Stimulated activated CD4-positive, alpha-beta T cell treated with anti-CD3 and anti-CD28 coated beads, Interleukin-2, amount 100 ng/mL, for 48 hours (primary cell): ENCODE measurements around the gene COX7B2.

Experiments used
- DNase-seq, 2 donors: peaks; one replicate each; pipeline ENCODE4 v3.0.0-alpha.2; 2020

Gene COX7B2

GRCh38 chr4:46886711-46887110 lies 22.3 kb downstream of the COX7B2 start:
- no peak for DNase-seq

DNA sequence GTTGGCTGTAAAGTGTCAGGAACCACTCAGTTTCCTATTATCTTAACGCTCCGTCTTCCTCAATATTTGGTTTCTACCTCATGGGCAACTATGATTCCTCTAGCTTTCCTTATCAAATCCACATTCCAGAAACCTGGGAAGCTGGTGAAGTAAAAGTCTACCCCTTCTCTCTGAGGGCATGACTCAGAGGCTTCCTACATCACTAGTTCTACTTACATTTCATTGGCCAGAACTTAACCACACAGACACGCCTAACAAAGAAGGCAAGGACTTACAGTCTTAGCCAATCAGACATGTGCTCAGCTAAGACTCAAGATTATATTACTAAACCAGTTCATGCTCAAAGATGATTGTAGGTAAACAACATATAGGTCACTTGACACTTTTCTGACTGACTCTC lies 30.4 kb downstream of the COX7B2 start:
- DNase-seq: no peak

DNA sequence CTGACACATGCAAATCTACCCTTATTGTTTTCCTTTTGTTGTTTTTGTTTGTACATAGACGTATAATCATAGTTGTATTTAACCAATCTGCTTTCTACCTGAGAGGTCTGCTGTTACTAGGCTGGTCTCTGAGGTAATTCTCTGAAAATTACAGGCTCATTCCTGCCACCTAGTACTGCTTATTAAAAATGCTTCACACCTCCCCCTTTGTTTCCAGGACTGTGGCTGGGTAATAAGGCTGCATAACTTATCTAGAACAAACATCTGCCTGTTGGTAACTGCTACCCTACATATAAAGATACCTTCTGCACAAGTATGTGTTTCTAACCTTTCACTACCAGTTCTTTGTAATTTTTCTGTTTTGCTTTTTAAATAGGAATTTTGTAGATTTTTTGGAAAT lies 34.2 kb downstream of the COX7B2 start:
- DNase-seq: no peak

DNA sequence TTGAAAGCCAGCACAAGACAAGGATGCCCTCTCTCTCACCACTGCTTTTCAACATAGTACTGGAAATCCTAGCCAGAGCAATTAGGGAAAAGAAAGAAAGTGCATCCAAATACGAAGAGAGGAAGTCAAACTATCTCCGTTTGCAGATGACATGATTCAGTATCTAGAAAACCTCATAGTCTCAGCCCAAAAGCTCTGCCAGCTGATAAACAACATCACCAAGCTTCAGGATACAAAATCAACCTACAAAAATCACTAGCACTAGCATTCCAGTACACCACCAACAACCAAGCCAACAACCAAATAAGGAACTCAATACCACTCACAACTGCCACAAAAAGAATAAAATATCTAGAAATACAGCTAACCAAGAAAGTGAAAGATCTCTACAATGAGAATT lies 38.6 kb downstream of the COX7B2 start:
- DNase-seq: no peak

GRCh38 chr4:46856333-46856732 lies 52.7 kb downstream of the COX7B2 start:
- no peak for DNase-seq

- no peak for DNase-seq
Measured at GRCh38 chr4:46852800-46853199, 56.2 kb downstream of the COX7B2 start.

DNA sequence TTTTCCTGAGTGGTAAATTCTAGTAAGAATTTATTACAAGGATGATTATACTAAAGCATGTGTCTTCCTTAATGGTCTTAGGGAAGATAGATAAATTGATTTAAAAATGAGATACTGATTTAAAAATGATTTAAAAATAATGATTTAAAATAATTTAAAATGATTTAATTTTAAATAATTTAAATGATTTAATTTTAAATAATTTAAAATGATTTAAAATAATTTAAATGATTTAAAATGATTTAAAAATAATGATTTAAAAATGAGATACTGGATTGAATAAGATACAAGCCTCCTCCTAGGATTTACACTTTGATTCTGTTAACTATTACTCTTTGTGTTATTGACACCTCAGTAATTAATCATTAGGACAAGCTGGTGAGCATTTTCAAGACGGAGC lies 59.0 kb downstream of the COX7B2 start:
- no peak for DNase-seq

DNA sequence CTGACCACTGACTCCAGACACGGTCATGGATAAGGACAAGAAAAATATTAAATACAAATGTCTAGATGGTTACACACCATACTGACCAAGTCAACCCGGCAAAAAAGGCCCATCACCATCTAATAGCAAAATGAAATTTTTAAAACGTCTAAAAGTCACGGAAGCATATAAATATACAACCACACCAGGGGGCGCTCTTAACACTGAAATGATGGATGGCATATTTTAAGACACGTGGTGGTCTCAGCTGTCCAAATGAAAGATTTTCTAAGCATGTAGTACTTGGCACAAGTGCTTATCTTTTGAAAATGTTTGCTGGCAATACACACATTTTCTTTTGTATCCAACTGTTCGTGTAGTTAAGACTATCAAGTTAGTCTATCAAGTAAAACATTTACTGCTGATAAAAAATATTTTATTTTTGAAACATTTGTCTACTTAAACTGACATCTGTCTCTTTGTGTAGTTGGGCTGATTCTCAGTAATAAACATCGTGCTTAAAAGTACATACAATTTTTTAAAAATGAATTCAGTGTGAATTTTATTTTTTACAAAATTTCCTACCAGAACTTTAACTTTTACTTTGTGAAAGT lies 64.6 kb downstream of the COX7B2 start:
- peak; percentile 50 to 56 for DNase-seq

GRCh38 chr4:46839128-46839527 lies 69.9 kb downstream of the COX7B2 start:
- no peak for DNase-seq

GRCh38 chr4:46837639-46838038 lies 71.4 kb downstream of the COX7B2 start:
- DNase-seq: no peak

GRCh38 chr4:46836584-46836983 lies 72.5 kb downstream of the COX7B2 start:
- no peak for DNase-seq

- DNase-seq: no peak
Measured at GRCh38 chr4:46830971-46831454, 78.0 kb downstream of the COX7B2 start.

- no peak for DNase-seq
Measured at GRCh38 chr4:46820154-46820553, 88.9 kb downstream of the COX7B2 start.

GRCh38 chr4:46819095-46819494 lies 90.0 kb downstream of the COX7B2 start:
- DNase-seq: no peak

DNA sequence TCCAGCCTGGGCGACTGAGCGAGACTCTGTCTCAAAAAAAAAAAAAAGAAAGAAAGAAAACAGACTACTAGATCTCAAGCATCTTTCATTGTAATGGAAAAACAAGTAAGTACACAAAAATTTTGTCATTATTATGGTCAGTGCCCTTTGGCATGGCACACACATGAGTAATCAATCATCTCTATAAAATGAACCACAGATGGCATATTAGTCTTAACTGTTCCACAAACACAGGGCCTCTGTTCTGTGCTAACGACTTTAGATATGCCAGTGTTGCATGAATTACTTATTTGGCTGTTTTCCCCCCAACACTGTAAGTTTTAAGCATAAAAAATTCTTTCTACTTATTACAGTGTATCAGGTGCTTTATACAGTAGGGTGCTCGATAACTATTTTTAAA lies 90.4 kb downstream of the COX7B2 start:
- no peak for DNase-seq

- no peak for DNase-seq
Measured at GRCh38 chr4:46817806-46818205, 91.2 kb downstream of the COX7B2 start.

GRCh38 chr4:46804781-46805413 lies 104.1 kb downstream of the COX7B2 start:
- DNase-seq: no peak

GRCh38 chr4:46793036-46793435 lies 116.0 kb downstream of the COX7B2 start:
- no peak for DNase-seq

DNA sequence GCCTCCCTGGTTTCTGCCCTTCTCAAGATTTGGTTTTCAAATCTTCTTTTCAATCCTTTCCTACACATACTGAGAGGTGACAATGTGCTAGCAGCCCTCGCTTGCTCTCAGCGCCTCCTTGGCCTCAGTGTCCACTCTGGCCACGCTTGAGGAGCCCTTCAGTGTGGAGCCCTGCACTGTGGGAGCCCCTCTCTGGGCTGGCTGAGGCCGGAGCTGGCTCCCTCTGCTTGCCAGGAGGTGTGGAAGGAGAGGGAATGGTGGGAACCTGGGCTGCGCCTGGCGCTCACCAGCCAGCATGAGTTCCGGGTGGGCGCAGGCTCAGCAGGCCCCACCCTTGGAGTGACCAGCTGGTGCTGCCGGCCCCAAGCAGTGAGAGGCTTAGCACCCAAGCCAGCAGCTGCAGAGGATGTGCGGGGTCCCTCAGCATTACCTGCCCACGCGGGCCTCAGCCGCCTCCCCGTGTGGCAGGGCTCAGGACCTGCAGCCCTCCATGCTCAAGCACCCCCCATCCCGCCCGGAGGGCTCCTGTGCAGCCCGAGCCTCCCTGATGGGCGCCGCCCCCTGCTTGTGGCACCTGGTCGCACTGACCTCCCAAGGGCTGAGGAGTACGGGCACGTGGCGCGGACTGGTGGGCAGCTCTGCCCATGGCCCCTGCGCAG lies 127.5 kb downstream of the COX7B2 start:
- DNase-seq: no peak

DNA sequence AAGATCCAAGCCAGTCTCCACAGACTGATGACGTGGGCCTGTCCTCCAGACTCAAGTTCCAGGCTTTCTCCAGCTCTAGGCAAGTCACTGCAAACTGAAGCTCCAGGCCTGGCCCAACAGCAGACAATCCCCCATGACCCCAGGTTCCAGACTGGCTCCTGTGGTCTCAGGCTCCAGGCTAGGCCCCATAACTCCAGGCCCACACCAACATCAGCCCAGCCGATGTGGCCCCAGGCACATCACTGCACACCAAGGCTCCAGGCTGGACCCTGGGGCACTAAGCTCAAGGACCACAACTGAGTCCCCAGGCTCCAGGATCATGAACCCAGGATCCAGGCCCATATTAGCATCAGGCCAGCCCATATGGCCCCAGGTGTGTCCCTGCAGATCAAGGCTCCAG lies 143.6 kb downstream of the COX7B2 start:
- no peak for DNase-seq

DNA sequence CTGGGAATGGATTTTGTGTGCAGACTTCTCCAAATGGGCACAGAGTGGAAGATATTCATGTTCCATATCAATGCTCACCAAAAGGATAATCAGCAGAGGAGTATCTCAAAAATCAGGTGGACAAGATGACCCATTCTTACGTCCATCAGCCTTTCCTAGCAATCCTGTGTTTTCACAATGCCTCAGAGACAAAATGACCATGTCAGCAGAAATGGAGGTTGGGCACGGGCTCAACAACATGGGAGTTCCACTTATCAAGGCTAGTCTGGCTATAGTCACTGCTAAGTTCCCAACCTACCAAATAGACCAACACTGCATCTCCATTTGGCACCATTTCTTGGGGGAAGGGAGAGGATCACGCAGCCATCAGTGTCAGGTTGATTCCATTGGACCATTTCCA lies 179.0 kb downstream of the COX7B2 start:
- DNase-seq: no peak

DNA sequence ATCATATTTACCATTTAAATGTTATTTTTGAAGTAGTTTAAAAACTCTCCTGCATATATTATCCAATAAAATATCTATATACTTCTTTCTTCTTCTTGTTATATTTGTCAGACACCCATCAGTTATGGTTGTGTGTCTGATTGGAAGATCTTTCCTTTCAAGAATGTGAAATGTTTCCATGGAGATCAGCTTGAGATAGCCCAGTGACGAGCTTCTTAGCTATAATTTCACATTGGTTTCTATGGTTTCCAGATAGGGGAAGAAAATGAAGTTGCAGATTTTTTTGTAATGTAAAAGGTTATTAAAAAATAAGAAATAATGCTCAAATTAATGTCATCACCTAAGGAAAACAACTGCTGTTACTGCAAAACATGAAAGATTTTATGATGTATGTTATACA lies 189.0 kb downstream of the COX7B2 start:
- no peak for DNase-seq

GRCh38 chr4:46717950-46718349 lies 191.1 kb downstream of the COX7B2 start:
- DNase-seq: no peak

DNA sequence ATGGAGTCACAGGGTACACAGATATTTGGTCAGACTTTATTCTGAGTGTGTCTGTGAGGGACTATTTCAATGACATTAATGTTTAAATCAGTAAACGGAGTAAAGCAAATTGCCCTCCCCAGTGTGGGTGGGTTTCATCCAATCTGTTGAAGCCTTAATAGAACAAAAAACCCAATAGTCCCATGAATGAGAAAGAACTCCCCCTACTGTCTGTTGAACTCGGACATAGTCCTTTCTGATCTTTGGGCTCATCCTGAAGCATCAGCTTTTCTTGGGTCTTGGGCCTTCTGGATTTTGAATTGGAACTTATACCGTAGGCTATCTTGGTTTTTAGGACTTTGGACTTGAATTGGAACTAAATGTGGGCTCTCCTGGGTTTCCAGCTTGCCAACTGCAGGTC lies 193.6 kb downstream of the COX7B2 start:
- DNase-seq: no peak

GRCh38 chr4:46698891-46699290 lies 210.2 kb downstream of the COX7B2 start:
- no peak for DNase-seq
